Panc1 (cell line): ENCODE data around the gene ADD1. TPM values are rescaled to one million over a fixed set of nuclear protein-coding genes. Genes with fewer than 3 reads are reported as not detected.

Experiments used
- ATAC-seq: fragments of 200-7000 bp; cut with Tn5 transposase; 2 replicates; pipeline ENCODE4 v1.9.1; 2020; ENCODE audit warnings: mild to moderate bottlenecking, moderate library complexity
- BruUV-seq: library from RNA; stranded (reverse); fragments of 400-500 nt; replicated peaks from 2 replicates; lab custom pipeline; 2021; lab: Mats Ljungman, UMichigan
- CTCF ChIA-PET: fragments of 300-600 bp; sonication (Branson Sonifier 250); formaldehyde crosslinking; loops from one replicate; lab custom pipeline; 2022; ENCODE audit warnings: antibody characterized with exemption; lab: Charles Lee
- POLR2A ChIA-PET: fragments of 300-600 bp; sonication (Branson Sonifier 250); formaldehyde crosslinking; loops from one replicate; lab custom pipeline; 2022; ENCODE audit warnings: antibody characterized with exemption; lab: Charles Lee
- DNase-seq: peaks from one replicate; pipeline ENCODE4 v3.0.0-alpha.2; 2010; ENCODE audit warnings: low read depth, low spot score
- H3K27ac ChIP-seq: 2 replicates; pipeline ENCODE4 v1.5.1; 2011; ENCODE audit warnings: mild to moderate bottlenecking, low read length, inconsistent platforms
- H3K27me3 ChIP-seq: fragments of 200-500 bp; sonication (Bioruptor generic); 2 replicates; pipeline ENCODE4 v1.6.0; 2014; ENCODE audit warnings: low read length, inconsistent platforms; ENCODE audit not compliant: control insufficient read depth, insufficient read depth
- H3K36me3 ChIP-seq: fragments of 200-500 bp; sonication (Bioruptor generic); 2 replicates; pipeline ENCODE4 v1.5.1; 2014; ENCODE audit warnings: inconsistent platforms, mild to moderate bottlenecking, low read length, moderate library complexity; ENCODE audit not compliant: control insufficient read depth, insufficient read depth
- H3K4me1 ChIP-seq: 2 replicates; pipeline ENCODE4 v1.5.1; 2011; ENCODE audit warnings: inconsistent platforms, mild to moderate bottlenecking, low read length, moderate library complexity; ENCODE audit not compliant: control insufficient read depth, insufficient read depth
- H3K4me3 ChIP-seq, 2 experiments: 2 replicates each; pipeline ENCODE4 v1.5.1; 2011 to 2012; ENCODE audit warnings: low read depth in 2 of 2, low read length in 2 of 2, mild to moderate bottlenecking in 2 of 2, inconsistent platforms in 1 of 2, moderate library complexity in 1 of 2
- H3K9me3 ChIP-seq: fragments of 200-500 bp; sonication (Bioruptor generic); 2 replicates; pipeline ENCODE4 v1.5.1; 2014; ENCODE audit warnings: low read depth, mild to moderate bottlenecking, inconsistent platforms, low read length, moderate library complexity; ENCODE audit not compliant: control insufficient read depth, insufficient read depth
- POLR2AphosphoS5 ChIP-seq: IDR thresholded peaks from 2 replicates; pipeline ENCODE4 v1.6.1; 2012; ENCODE audit warnings: mild to moderate bottlenecking, low read depth, low read length, moderate library complexity
- SIN3A ChIP-seq: IDR thresholded peaks from 2 replicates; pipeline ENCODE4 v1.6.1; 2012; ENCODE audit warnings: low read depth, mild to moderate bottlenecking, low read length, moderate library complexity, borderline replicate concordance; ENCODE audit not compliant: insufficient read depth
- TCF7L2 ChIP-seq: IDR thresholded peaks from 2 replicates; pipeline ENCODE4 v1.6.1; 2011; ENCODE audit warnings: mild to moderate bottlenecking, low read depth, low read length, inconsistent platforms
- in situ Hi-C: cut with HindIII; loops from 2 replicates; pipeline ENCODE4 v1.10.0; 2016; ENCODE audit warnings: low sequenced_read_pairs, low pct_unique_long_range_greater_than_20kb
- intact Hi-C: fragments of 100-400 bp; cut with micrococcal nuclease; formaldehyde crosslinking; loops from one replicate; pipeline ENCODE4 v1.10.0; 2022; ENCODE audit not compliant: unreplicated experiment
- total RNA-seq: library from RNA; stranded (reverse); gene quantifications from one replicate; pipeline ENCODE4 v1.2.1, GENCODE V29; 2021; ENCODE audit not compliant: unreplicated experiment
- TF ChIP-seq, protein P1 (sequence below), 2 experiments: IDR thresholded peaks; 2 replicates each; pipeline ENCODE4 v1.6.1; 2011 to 2012; ENCODE audit warnings: low read depth in 2 of 2, control low read depth in 1 of 2, low read length in 1 of 2, mild to moderate bottlenecking in 1 of 2, moderate library complexity in 1 of 2; ENCODE audit not compliant: insufficient read depth in 1 of 2
- TF ChIP-seq, protein P2 (sequence below): fragments of 450-650 bp; IDR thresholded peaks from 2 replicates; pipeline ENCODE4 v1.5.1; 2017; ENCODE audit warnings: mild to moderate bottlenecking

The ADD1 gene
- total RNA-seq, 1 experiment from 2014 or later = 158 TPM

DNA sequence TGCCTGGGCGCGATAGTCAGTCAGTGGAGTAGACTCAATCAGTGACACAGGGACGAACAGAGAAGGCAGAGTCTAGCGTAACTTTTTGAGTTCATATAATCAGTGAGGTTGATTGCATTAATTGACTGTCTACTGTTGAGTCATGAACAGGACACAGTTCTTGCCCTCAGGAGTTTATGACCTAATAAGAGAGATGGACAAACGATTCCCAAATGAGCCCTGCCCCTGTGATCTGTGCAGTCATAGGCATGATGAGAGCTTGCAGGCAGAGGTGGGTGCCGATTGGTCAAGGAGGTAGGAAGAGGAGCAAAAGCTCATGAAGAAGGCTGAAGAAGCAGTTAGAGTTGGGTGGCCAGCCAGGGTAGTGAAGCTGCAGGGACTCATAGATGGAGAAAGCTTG, 57.1 kb downstream of the ADD1 start:
- BruUV-seq = no TSS peak
- ATAC-seq (no peak), DNase-seq (no peak)
- Histone ChIP-seq H3K4me1 (no peaks in the 10 kb centered on the region), H3K36me3 (peaks cover 12% of the 10 kb centered on the region), H3K27ac (no peak overlapping the region), H3K4me3 (no peak overlapping the region), H3K9me3 (no peaks in the 10 kb centered on the region), H3K27me3 (no peaks in the 10 kb centered on the region)
- ChIA-PET POLR2A (no interaction called here), CTCF (no interaction called here)
- TF ChIP-seq TCF7L2 (no peak), POLR2AphosphoS5 (no peak), SIN3A (no peak)
- TF ChIP-seq, protein P1, sequence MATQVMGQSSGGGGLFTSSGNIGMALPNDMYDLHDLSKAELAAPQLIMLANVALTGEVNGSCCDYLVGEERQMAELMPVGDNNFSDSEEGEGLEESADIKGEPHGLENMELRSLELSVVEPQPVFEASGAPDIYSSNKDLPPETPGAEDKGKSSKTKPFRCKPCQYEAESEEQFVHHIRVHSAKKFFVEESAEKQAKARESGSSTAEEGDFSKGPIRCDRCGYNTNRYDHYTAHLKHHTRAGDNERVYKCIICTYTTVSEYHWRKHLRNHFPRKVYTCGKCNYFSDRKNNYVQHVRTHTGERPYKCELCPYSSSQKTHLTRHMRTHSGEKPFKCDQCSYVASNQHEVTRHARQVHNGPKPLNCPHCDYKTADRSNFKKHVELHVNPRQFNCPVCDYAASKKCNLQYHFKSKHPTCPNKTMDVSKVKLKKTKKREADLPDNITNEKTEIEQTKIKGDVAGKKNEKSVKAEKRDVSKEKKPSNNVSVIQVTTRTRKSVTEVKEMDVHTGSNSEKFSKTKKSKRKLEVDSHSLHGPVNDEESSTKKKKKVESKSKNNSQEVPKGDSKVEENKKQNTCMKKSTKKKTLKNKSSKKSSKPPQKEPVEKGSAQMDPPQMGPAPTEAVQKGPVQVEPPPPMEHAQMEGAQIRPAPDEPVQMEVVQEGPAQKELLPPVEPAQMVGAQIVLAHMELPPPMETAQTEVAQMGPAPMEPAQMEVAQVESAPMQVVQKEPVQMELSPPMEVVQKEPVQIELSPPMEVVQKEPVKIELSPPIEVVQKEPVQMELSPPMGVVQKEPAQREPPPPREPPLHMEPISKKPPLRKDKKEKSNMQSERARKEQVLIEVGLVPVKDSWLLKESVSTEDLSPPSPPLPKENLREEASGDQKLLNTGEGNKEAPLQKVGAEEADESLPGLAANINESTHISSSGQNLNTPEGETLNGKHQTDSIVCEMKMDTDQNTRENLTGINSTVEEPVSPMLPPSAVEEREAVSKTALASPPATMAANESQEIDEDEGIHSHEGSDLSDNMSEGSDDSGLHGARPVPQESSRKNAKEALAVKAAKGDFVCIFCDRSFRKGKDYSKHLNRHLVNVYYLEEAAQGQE (IDR thresholded peaks at IDR 0.05; ENCODE audit: insufficient read depth in 1 of 2, low read depth in 2 of 2, low read length in 1 of 2) = no peak
- TF ChIP-seq, protein P2, sequence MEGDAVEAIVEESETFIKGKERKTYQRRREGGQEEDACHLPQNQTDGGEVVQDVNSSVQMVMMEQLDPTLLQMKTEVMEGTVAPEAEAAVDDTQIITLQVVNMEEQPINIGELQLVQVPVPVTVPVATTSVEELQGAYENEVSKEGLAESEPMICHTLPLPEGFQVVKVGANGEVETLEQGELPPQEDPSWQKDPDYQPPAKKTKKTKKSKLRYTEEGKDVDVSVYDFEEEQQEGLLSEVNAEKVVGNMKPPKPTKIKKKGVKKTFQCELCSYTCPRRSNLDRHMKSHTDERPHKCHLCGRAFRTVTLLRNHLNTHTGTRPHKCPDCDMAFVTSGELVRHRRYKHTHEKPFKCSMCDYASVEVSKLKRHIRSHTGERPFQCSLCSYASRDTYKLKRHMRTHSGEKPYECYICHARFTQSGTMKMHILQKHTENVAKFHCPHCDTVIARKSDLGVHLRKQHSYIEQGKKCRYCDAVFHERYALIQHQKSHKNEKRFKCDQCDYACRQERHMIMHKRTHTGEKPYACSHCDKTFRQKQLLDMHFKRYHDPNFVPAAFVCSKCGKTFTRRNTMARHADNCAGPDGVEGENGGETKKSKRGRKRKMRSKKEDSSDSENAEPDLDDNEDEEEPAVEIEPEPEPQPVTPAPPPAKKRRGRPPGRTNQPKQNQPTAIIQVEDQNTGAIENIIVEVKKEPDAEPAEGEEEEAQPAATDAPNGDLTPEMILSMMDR = no peak
- intact Hi-C loops = no loop called here
- in situ Hi-C loops = no loop called here

DNA sequence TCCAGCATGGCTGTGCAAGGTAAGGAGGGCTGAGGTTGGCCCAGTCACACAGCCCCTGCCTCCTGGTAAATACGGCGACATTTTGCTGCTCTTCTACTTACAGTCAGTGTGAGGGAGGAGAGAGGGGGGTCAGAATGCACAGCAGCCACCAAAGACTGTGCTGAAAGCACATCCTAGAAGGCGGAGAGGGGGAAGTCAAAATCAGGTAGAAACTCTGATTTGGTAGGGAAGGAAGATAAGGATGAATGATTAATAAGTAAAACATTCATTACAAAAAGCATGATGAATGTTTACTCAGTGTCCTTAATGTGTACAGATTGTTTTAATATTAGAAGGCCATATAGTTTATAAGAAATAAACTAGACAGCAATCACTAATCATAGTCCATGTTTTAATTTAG, 57.5 kb downstream of the ADD1 start:
- no peaks in the 10 kb centered on the region for H3K4me1 ChIP-seq
- ATAC-seq (no peak), DNase-seq (no peak)
- BruUV-seq = no TSS peak
- intact Hi-C loops (no loop called here), in situ Hi-C loops (no loop called here)
- H3K36me3 ChIP-seq = peaks cover 12% of the 10 kb centered on the region
- ChIA-PET POLR2A (no interaction called here), CTCF (no interaction called here)
- no peaks in the 10 kb centered on the region for H3K27me3 ChIP-seq
- no peaks in the 10 kb centered on the region for H3K9me3 ChIP-seq
- H3K27ac ChIP-seq = no peak overlapping the region
- TF ChIP-seq POLR2AphosphoS5 = no peak
- TF ChIP-seq, protein P1 (IDR thresholded peaks at IDR 0.05; ENCODE audit: insufficient read depth in 1 of 2, low read depth in 2 of 2, low read length in 1 of 2) = no peak
- no peak for TF ChIP-seq SIN3A
- TF ChIP-seq TCF7L2 = no peak
- TF ChIP-seq, protein P2 = no peak
- H3K4me3 ChIP-seq = no peak overlapping the region
